Activated CD8-positive, alpha-beta T cell treated with anti-CD3 and anti-CD28 coated beads for 36 hours (primary cell): Measurements from ENCODE around the gene HIGD2A. TPM values are rescaled to one million over a fixed set of nuclear protein-coding genes. Genes with fewer than 3 reads are reported as not detected.

ENCODE experiments used
- ATAC-seq: fragments of 200-7000 bp; cut with Tn5 transposase; one replicate; pipeline ENCODE4 v1.10.0; 2021; ENCODE audit warnings: mild to moderate bottlenecking, moderate library complexity
- CTCF ChIA-PET: fragments of 350-600 bp; sonication (Branson Sonifier 250); formaldehyde crosslinking; loops from one replicate; lab custom pipeline; 2021; ENCODE audit warnings: antibody characterized with exemption; lab: Charles Lee
- POLR2A ChIA-PET: fragments of 350-600 bp; sonication (Branson Sonifier 250); formaldehyde crosslinking; loops from one replicate; lab custom pipeline; 2021; ENCODE audit warnings: antibody characterized with exemption; lab: Charles Lee
- DNase-seq: peaks from one replicate; pipeline ENCODE4 v3.0.0-alpha.2; 2020
- H3K27ac Mint-ChIP-seq: one replicate; pipeline ENCODE4 v1.8.0; 2021; ENCODE audit warnings: mild to moderate bottlenecking, mixed read lengths
- H3K27me3 Mint-ChIP-seq: one replicate; pipeline ENCODE4 v1.8.0; 2021; ENCODE audit warnings: mixed read lengths
- H3K36me3 Mint-ChIP-seq: one replicate; pipeline ENCODE4 v1.8.0; 2021; ENCODE audit warnings: low read depth, mixed read lengths
- H3K4me1 Mint-ChIP-seq: one replicate; pipeline ENCODE4 v1.8.0; 2021; ENCODE audit warnings: low read depth, mixed read lengths
- H3K4me3 Mint-ChIP-seq: one replicate; pipeline ENCODE4 v1.8.0; 2021; ENCODE audit warnings: mild to moderate bottlenecking, moderate library complexity, mixed read lengths
- H3K9me3 Mint-ChIP-seq: one replicate; pipeline ENCODE4 v1.8.0; 2021; ENCODE audit warnings: mixed read lengths
- CTCF ChIP-seq: fragments of 200-600 bp; IDR thresholded peaks from one replicate; pipeline ENCODE4 v1.8.0; 2022; ENCODE audit warnings: antibody characterized with exemption, mild to moderate bottlenecking
- intact Hi-C: fragments of 100-400 bp; cut with micrococcal nuclease; formaldehyde crosslinking; loops from one replicate; pipeline ENCODE4 v1.10.0; 2022
- total RNA-seq, 2 experiments: library from RNA; stranded (reverse); gene quantifications; one replicate each; pipeline ENCODE4 v1.2.3, GENCODE V29; 2021

The HIGD2A gene
- total RNA-seq, 2 experiments from 2014 or later = 118 to 120 TPM

GRCh38 chr5:176355400-176356178 is 33.0 kb upstream of the HIGD2A start:
- H3K9me3 Mint-ChIP-seq = no peaks in the 10 kb centered on the region
- ChIA-PET CTCF (interaction anchor here (1.0 kb wide), 1 partner anchor 822 kb away, joined by 3 read pairs; no protein-coding TSS in a partner anchor), POLR2A (interaction anchor here (0.9 kb wide), 1 partner anchor 32 kb away, joined by 3 read pairs; no protein-coding TSS in a partner anchor)
- no peak for TF ChIP-seq CTCF
- intact Hi-C loops = no loop called here
- no peak overlapping the region for H3K27ac Mint-ChIP-seq
- ATAC-seq (no peak), DNase-seq (no peak)
- no peak overlapping the region for H3K4me3 Mint-ChIP-seq
- peaks cover 36% of the 10 kb centered on the region for H3K4me1 Mint-ChIP-seq
- H3K36me3 Mint-ChIP-seq = peaks cover 44% of the 10 kb centered on the region
- H3K27me3 Mint-ChIP-seq = no peaks in the 10 kb centered on the region

- Mint-ChIP-seq H3K4me3 (no peak overlapping the region), H3K9me3 (no peaks in the 10 kb centered on the region), H3K4me1 (peaks cover 33% of the 10 kb centered on the region)
Measured at GRCh38 chr5:176356179-176356566, 32.4 kb upstream of the HIGD2A start.

GRCh38 chr5:176359658-176360057 is 28.9 kb upstream of the HIGD2A start:
- Mint-ChIP-seq H3K27ac (peak overlapping the region; percentile 65), H3K4me1 (peaks cover 31% of the 10 kb centered on the region)
- CTCF ChIA-PET = interaction anchor here (0.7 to 1.3 kb wide), 3 partner anchors 12 to 630 kb away, joined by 3 read pairs; partner anchors contain the start of genes EIF4E1B and SNCB

More at GRCh38 chr5:176356179-176356566, 32.4 kb upstream of the HIGD2A start:
- Mint-ChIP-seq H3K27me3 (no peaks in the 10 kb centered on the region), H3K36me3 (peaks cover 42% of the 10 kb centered on the region), H3K27ac (no peak overlapping the region)
- intact Hi-C loops = no loop called here
- CTCF ChIA-PET = no interaction called here
- no peak for TF ChIP-seq CTCF
- DNase-seq (no peak), ATAC-seq (no peak)
- POLR2A ChIA-PET = no interaction called here

GRCh38 chr5:176360894-176361436 is 27.6 kb upstream of the HIGD2A start:
- Mint-ChIP-seq H3K9me3 (no peaks in the 10 kb centered on the region), H3K4me3 (peak overlapping the region; percentile 98), H3K4me1 (peaks cover 30% of the 10 kb centered on the region), H3K27me3 (no peaks in the 10 kb centered on the region), H3K27ac (peak overlapping the region; percentile 98), H3K36me3 (peaks cover 21% of the 10 kb centered on the region)
- CTCF ChIA-PET = interaction anchor here (1.1 to 1.3 kb wide), 3 partner anchors 8 to 631 kb away, joined by 3 to 5 read pairs (median 3); no protein-coding TSS in a partner anchor
- DNase-seq (no peak), ATAC-seq (peak; percentile 2)
- POLR2A ChIA-PET = interaction anchor here (0.6 to 3.1 kb wide), 10 partner anchors 18 to 297 kb away, joined by 3 to 14 read pairs (median 4); partner anchors contain the start of gene FAF2
- intact Hi-C loops = loop anchor here (1.0 kb wide), 1 partner anchor 27 kb away; the partner anchor contains the start of genes HIGD2A and NOP16
- peak; percentile 15 for TF ChIP-seq CTCF

More at GRCh38 chr5:176359658-176360057, 28.9 kb upstream of the HIGD2A start:
- no peak for TF ChIP-seq CTCF
- H3K4me3 Mint-ChIP-seq = peak overlapping the region; percentile 58
- DNase-seq = peak; percentile 20
- H3K36me3 Mint-ChIP-seq = peaks cover 25% of the 10 kb centered on the region
- POLR2A ChIA-PET = interaction anchor here (0.9 to 1.0 kb wide), 2 partner anchors 9 to 11 kb away, joined by 4 to 5 read pairs; no protein-coding TSS in a partner anchor
- intact Hi-C loops = no loop called here
- H3K9me3 Mint-ChIP-seq = no peaks in the 10 kb centered on the region
- no peaks in the 10 kb centered on the region for H3K27me3 Mint-ChIP-seq
- no peak for ATAC-seq
